Neural cell (in vitro differentiated cells): ENCODE measurements around the gene EPB41. TPM values are rescaled to one million over a fixed set of nuclear protein-coding genes. Genes with fewer than 3 reads are reported as not detected.

ENCODE experiments used
- H2AFZ ChIP-seq: fragments of 200-600, 300-800 bp; sonication (generic), shearing (Covaris generic); 2 replicates; pipeline ENCODE4 v1.6.0; 2014; ENCODE audit warnings: low read depth, mild to moderate bottlenecking, antibody characterized with exemption, low read length, moderate library complexity
- H3F3A ChIP-seq: fragments of 200-600 bp; shearing (Covaris generic); 2 replicates; pipeline ENCODE4 v1.6.1; 2016; ENCODE audit warnings: mild to moderate bottlenecking, moderate library complexity, mixed read lengths, antibody characterized with exemption, low read length; ENCODE audit not compliant: insufficient read depth, poor library complexity, severe bottlenecking
- H3K27ac ChIP-seq: fragments of 200-600, 300-800 bp; sonication (generic), shearing (Covaris generic); 2 replicates; pipeline ENCODE4 v1.5.1; 2014; ENCODE audit warnings: mild to moderate bottlenecking, low read length, moderate library complexity
- H3K27me3 ChIP-seq: fragments of 300-800, 200-600 bp; sonication (generic), shearing (Covaris generic); 2 replicates; pipeline ENCODE4 v1.6.0; 2014; ENCODE audit warnings: mild to moderate bottlenecking, low read depth, low read length, moderate library complexity; ENCODE audit not compliant: insufficient read depth
- H3K36me3 ChIP-seq: fragments of 300-800, 200-600 bp; sonication (generic), shearing (Covaris generic); 2 replicates; pipeline ENCODE4 v1.5.1; 2014; ENCODE audit warnings: mild to moderate bottlenecking, antibody characterized with exemption, low read length, moderate library complexity; ENCODE audit not compliant: insufficient read depth
- H3K4me2 ChIP-seq: fragments of 300-800, 200-600 bp; sonication (generic), shearing (Covaris generic); 2 replicates; pipeline ENCODE4 v1.6.0; 2014; ENCODE audit warnings: mild to moderate bottlenecking, low read length
- H3K4me3 ChIP-seq: fragments of 300-800, 200-600 bp; sonication (generic), shearing (Covaris generic); 2 replicates; pipeline ENCODE4 v1.5.1; 2014; ENCODE audit warnings: mild to moderate bottlenecking, low read length, moderate library complexity
- H3K79me2 ChIP-seq: fragments of 200-600 bp; shearing (Covaris generic); replicated peaks from 2 replicates; pipeline ENCODE4 v1.6.0; 2014; ENCODE audit warnings: mild to moderate bottlenecking, low read length, moderate library complexity; ENCODE audit not compliant: insufficient read depth
- H3K9ac ChIP-seq: fragments of 300-800, 200-600 bp; sonication (generic), shearing (Covaris generic); 2 replicates; pipeline ENCODE4 v1.6.1; 2016; ENCODE audit warnings: mild to moderate bottlenecking, low read length, mixed read lengths
- H3K9me2 ChIP-seq: fragments of 200-600 bp; shearing (Covaris generic); 2 replicates; pipeline ENCODE4 v1.6.1; 2016; ENCODE audit warnings: mild to moderate bottlenecking, low read length, mixed read lengths; ENCODE audit not compliant: insufficient read depth
- H3K9me3 ChIP-seq: fragments of 200-600, 300-800 bp; sonication (generic), shearing (Covaris generic); 2 replicates; pipeline ENCODE4 v1.6.1; 2016; ENCODE audit warnings: mild to moderate bottlenecking, mixed run types, low read length, moderate library complexity, mixed read lengths
- H4K20me1 ChIP-seq: fragments of 200-600 bp; shearing (Covaris generic); 2 replicates; pipeline ENCODE4 v1.6.1; 2016; ENCODE audit warnings: mild to moderate bottlenecking, mixed run types; ENCODE audit not compliant: insufficient read depth
- EP300 ChIP-seq: fragments of 450-650 bp; conservative IDR thresholded peaks from 2 replicates; pipeline ENCODE4 v1.6.1; 2014; ENCODE audit warnings: antibody characterized with exemption, mild to moderate bottlenecking, moderate library complexity; ENCODE audit not compliant: poor library complexity, severe bottlenecking
- EZH2 ChIP-seq: fragments of 200-600, 300-800 bp; shearing (Covaris generic), sonication (generic); IDR thresholded peaks from 2 replicates; pipeline ENCODE4 v1.6.1; 2014; ENCODE audit warnings: antibody characterized with exemption, low read length, borderline replicate concordance, mild to moderate bottlenecking; ENCODE audit not compliant: insufficient read depth, poor library complexity, severe bottlenecking
- MXI1 ChIP-seq: fragments of 450-650 bp; conservative IDR thresholded peaks from 2 replicates; pipeline ENCODE4 v1.6.1; 2014; ENCODE audit warnings: antibody characterized with exemption, mild to moderate bottlenecking; ENCODE audit not compliant: poor library complexity, severe bottlenecking
- POLR2AphosphoS5 ChIP-seq: IDR thresholded peaks from 2 replicates; pipeline ENCODE4 v1.6.1; 2012
- RAD21 ChIP-seq: fragments of 450-650 bp; conservative IDR thresholded peaks from 2 replicates; pipeline ENCODE4 v1.6.1; 2014; ENCODE audit warnings: antibody characterized with exemption, mild to moderate bottlenecking, moderate library complexity
- REST ChIP-seq: IDR thresholded peaks from 2 replicates; pipeline ENCODE4 v1.6.1; 2012; ENCODE audit warnings: borderline replicate concordance
- SMC3 ChIP-seq: fragments of 450-650 bp; conservative IDR thresholded peaks from 2 replicates; pipeline ENCODE4 v1.6.1; 2014; ENCODE audit warnings: antibody characterized with exemption, mild to moderate bottlenecking, moderate library complexity; ENCODE audit not compliant: poor library complexity
- TAF1 ChIP-seq: IDR thresholded peaks from 2 replicates; pipeline ENCODE4 v1.6.1; 2012; ENCODE audit warnings: low read depth
- polyA plus RNA-seq: library from polyadenylated mRNA; depleted of rRNA; stranded (reverse); fragments of >200 nt; gene quantifications from 2 replicates; pipeline ENCODE4 v1.2.3, GENCODE V29; 2014
- TF ChIP-seq, protein P1 (sequence below): fragments of 450-650 bp; IDR thresholded peaks from 2 replicates; pipeline ENCODE4 v1.5.1; 2014; ENCODE audit warnings: antibody characterized with exemption, mild to moderate bottlenecking, moderate library complexity; ENCODE audit not compliant: poor library complexity, severe bottlenecking

Gene EPB41
- polyA plus RNA-seq, 1 donor from 2014 or later = 62.0 TPM

DNA sequence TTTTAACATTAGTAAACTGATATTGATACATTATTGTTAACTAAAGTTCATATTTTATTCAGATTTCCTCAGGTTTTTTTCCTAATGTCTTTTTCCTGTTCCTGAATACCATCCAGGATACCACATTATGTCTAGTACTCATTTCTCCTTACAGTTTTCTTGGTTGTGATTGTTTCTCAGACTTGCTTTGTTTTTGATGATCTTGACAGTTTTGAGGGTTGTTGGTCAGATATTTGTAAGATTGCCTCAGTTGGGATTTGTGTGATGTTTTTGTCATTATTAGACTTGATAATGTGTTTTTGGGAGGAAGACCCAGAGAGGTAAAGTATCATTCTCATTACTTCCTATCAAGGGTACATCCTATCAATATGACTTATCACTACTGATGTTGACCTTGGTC is 19.5 kb downstream of the EPB41 start:
- H3K9me2 ChIP-seq = no peaks in the 10 kb centered on the region
- H3K79me2 ChIP-seq = peaks cover 69% of the 10 kb centered on the region
- no peak overlapping the region for H3K4me2 ChIP-seq
- H3K27me3 ChIP-seq = no peaks in the 10 kb centered on the region
- TF ChIP-seq, protein P1, sequence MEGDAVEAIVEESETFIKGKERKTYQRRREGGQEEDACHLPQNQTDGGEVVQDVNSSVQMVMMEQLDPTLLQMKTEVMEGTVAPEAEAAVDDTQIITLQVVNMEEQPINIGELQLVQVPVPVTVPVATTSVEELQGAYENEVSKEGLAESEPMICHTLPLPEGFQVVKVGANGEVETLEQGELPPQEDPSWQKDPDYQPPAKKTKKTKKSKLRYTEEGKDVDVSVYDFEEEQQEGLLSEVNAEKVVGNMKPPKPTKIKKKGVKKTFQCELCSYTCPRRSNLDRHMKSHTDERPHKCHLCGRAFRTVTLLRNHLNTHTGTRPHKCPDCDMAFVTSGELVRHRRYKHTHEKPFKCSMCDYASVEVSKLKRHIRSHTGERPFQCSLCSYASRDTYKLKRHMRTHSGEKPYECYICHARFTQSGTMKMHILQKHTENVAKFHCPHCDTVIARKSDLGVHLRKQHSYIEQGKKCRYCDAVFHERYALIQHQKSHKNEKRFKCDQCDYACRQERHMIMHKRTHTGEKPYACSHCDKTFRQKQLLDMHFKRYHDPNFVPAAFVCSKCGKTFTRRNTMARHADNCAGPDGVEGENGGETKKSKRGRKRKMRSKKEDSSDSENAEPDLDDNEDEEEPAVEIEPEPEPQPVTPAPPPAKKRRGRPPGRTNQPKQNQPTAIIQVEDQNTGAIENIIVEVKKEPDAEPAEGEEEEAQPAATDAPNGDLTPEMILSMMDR = no peak
- TF ChIP-seq EZH2 (no peak), TAF1 (no peak), REST (no peak), POLR2AphosphoS5 (no peak), MXI1 (no peak), EP300 (no peak), SMC3 (no peak), RAD21 (no peak)
- no peaks in the 10 kb centered on the region for H3K9me3 ChIP-seq
- H3K9ac ChIP-seq = no peak overlapping the region
- H4K20me1 ChIP-seq = no peaks in the 10 kb centered on the region
- no peaks in the 10 kb centered on the region for H3F3A ChIP-seq
- no peaks in the 10 kb centered on the region for H3K36me3 ChIP-seq
- H3K4me3 ChIP-seq = no peak overlapping the region
- no peak overlapping the region for H3K27ac ChIP-seq
- H2AFZ ChIP-seq = no peak overlapping the region

GRCh38 chr1:28934676-28935075 is 20.3 kb downstream of the EPB41 start:
- Histone ChIP-seq H3K27ac (no peak overlapping the region), H3K9me3 (no peaks in the 10 kb centered on the region), H3K27me3 (no peaks in the 10 kb centered on the region), H2AFZ (no peak overlapping the region), H3K36me3 (no peaks in the 10 kb centered on the region), H4K20me1 (no peaks in the 10 kb centered on the region), H3F3A (no peaks in the 10 kb centered on the region), H3K9me2 (no peaks in the 10 kb centered on the region), H3K79me2 (peaks cover 73% of the 10 kb centered on the region), H3K9ac (no peak overlapping the region), H3K4me3 (no peak overlapping the region), H3K4me2 (no peak overlapping the region)
- no peak for TF ChIP-seq EZH2
- no peak for TF ChIP-seq RAD21
- TF ChIP-seq REST = no peak
- no peak for TF ChIP-seq MXI1
- TF ChIP-seq POLR2AphosphoS5 = no peak
- TF ChIP-seq, protein P1 = no peak
- no peak for TF ChIP-seq SMC3
- TF ChIP-seq EP300 = no peak
- no peak for TF ChIP-seq TAF1
